ENCODE measurements around the gene SCN2A. TPM values are rescaled to one million over a fixed set of nuclear protein-coding genes. Genes with fewer than 3 reads are reported as not detected.

SCN2A gene
- total RNA-seq: 0.21 and 0.24 TPM in 2 replicates

DNA sequence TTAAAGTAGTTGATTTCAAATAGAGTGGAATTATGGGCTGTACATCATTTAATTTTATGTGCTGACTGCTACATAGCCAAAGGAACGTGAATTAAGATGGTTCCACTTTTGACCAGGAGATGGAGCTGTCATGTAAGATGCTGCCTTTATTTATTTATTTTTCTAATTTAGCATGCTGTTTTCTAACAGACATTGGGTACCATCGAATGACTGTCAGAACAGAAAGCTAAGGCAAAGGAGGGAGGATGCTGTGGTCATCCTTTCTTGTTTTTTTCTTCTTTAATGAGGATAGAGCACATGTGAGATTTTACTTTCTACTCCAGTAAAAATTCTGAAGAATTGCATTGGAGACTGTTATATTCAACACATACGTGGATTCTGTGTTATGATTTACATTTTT lies at the start of gene SCN2A:
SCN2A (plus strand) TSS at position 185 of the 400 bp plus-strand sequence. CDS start 56,410 bp downstream, outside the sequence.

DNA sequence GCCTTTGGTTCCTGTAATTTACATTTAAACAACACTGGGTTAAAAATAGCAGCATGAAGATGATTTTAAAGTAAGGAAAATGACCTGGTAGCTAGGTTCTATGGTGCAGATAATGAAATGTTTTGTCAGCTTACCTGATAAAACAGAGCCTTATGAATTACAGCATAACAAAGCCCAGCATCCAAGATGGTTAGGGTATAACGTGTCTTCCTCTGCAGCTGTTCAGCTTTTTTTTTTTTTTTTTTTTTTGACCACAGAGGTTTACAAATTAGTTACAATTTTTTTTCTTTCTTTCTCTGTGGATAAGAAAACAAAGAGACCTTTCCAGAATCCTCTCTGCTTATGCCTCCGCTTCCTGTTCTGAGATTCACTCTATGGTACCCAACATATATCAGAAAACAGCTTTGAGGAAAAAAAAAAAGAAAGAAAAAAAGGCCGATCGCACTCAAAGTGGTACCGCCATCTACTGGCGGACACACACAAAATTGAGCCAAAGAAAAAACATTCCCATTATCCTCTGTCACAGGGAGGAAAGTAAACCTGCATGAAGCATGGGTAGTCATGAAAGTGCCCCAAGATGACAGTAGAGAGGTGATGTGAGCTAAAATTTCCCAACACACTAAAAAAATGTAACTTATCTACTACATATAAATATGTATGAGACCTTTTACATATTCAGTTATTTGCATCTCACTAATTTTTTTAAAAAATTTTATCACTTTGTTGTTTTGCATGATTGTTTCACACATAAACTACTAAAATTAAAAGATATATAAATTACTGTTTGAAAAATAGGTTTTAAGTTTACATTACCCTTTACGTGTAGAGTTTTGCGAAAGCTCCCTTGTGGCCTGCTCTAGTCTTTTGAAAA lies 35.3 kb upstream of the SCN2A start, which contains the start of gene SCN3A:
SCN3A (minus strand) TSS at position 362 of the 871 bp plus-strand sequence. CDS start 27,656 bp downstream, outside the sequence.

Other genes starting within 250 kb of the SCN2A start
- gene SCN3A, start 35.4 kb upstream of the SCN2A start, total RNA-seq: under 0.01 and 0.72 TPM in 2 replicates
- 0.43 and 0.48 TPM in 2 replicates for gene CSRNP3, start 230.3 kb downstream of the SCN2A start, total RNA-seq